Liver (tissue), 9 donors: Measurements from ENCODE around the gene ATG10. TPM values are rescaled to one million over a fixed set of nuclear protein-coding genes. Genes with fewer than 3 reads are reported as not detected.

Experiments used
- DNase-seq: peaks from one replicate; pipeline ENCODE4 v3.0.0-alpha.2; 2017; ENCODE audit warnings: low spot score
- H3K27ac ChIP-seq, 2 donors: one replicate each; pipeline ENCODE4 v1.7.0; 2013; ENCODE audit warnings: inconsistent platforms in 2 of 2, low read length in 2 of 2, control low read depth in 1 of 2, low read depth in 1 of 2, mild to moderate bottlenecking in 1 of 2
- H3K27me3 ChIP-seq, 4 donors: one replicate each; pipeline versions ENCODE4 v1.6.1 to v1.7.0; 2013; ENCODE audit warnings: low read length in 3 of 4, inconsistent platforms in 1 of 4, mild to moderate bottlenecking in 1 of 4, moderate library complexity in 1 of 4; ENCODE audit not compliant: control insufficient read depth in 4 of 4, insufficient read depth in 4 of 4
- H3K36me3 ChIP-seq, 4 donors: one replicate each; pipeline versions ENCODE4 v1.6.1 to v1.7.0; 2013; ENCODE audit warnings: low read length in 3 of 4, mild to moderate bottlenecking in 3 of 4, low read depth in 1 of 4, moderate library complexity in 1 of 4; ENCODE audit not compliant: control insufficient read depth in 4 of 4, insufficient read depth in 3 of 4
- H3K4me1 ChIP-seq, 4 donors: one replicate each; pipeline versions ENCODE4 v1.6.1 to v1.7.0; 2013; ENCODE audit warnings: low read length in 3 of 4, mild to moderate bottlenecking in 3 of 4, moderate library complexity in 1 of 4; ENCODE audit not compliant: control insufficient read depth in 4 of 4, insufficient read depth in 4 of 4
- H3K4me3 ChIP-seq, 3 donors: one replicate each; pipeline versions ENCODE4 v1.6.1 to v1.7.0; 2013; ENCODE audit warnings: low read length in 3 of 3, control low read depth in 1 of 3, low read depth in 1 of 3, mild to moderate bottlenecking in 1 of 3
- H3K9ac ChIP-seq, 2 donors: one replicate each; pipeline ENCODE4 v1.7.0; 2013; ENCODE audit warnings: low read length in 2 of 2, mild to moderate bottlenecking in 2 of 2, moderate library complexity in 2 of 2, control low read depth in 1 of 2, low read depth in 1 of 2
- H3K9me3 ChIP-seq, 4 donors: one replicate each; pipeline versions ENCODE4 v1.6.1 to v1.7.0; 2013; ENCODE audit warnings: low read length in 3 of 4; ENCODE audit not compliant: control insufficient read depth in 4 of 4
- ATF3 ChIP-seq: IDR thresholded peaks from 2 replicates; pipeline ENCODE4 v1.6.1; 2016; ENCODE audit warnings: antibody characterized with exemption
- CTCF ChIP-seq: fragments of 150-350 bp; IDR thresholded peaks from 2 replicates; pipeline ENCODE4 v1.5.1; 2017; ENCODE audit warnings: improper control_type of control experiment, low read depth, low read length; ENCODE audit not compliant: missing input control
- EGR1 ChIP-seq, 2 donors: IDR thresholded peaks; 2 replicates each; pipeline ENCODE4 v1.6.1; 2016 to 2018; ENCODE audit warnings: antibody characterized with exemption in 2 of 2, low read depth in 2 of 2
- FOXA1 ChIP-seq: IDR thresholded peaks from 2 replicates; pipeline ENCODE4 v1.6.1; 2016; ENCODE audit warnings: antibody characterized with exemption
- FOXA2 ChIP-seq: IDR thresholded peaks from 2 replicates; pipeline ENCODE4 v1.6.1; 2016; ENCODE audit warnings: antibody characterized with exemption
- GABPA ChIP-seq, 2 donors: IDR thresholded peaks in 1 of 2; conservative IDR thresholded peaks in 1 of 2; 2 replicates each; pipeline ENCODE4 v1.6.1; 2016; ENCODE audit warnings: antibody characterized with exemption in 2 of 2, mild to moderate bottlenecking in 1 of 2, moderate library complexity in 1 of 2
- HNF4A ChIP-seq, 2 donors: conservative IDR thresholded peaks; 2 replicates each; pipeline ENCODE4 v1.6.1; 2016; ENCODE audit warnings: antibody characterized with exemption in 2 of 2, mild to moderate bottlenecking in 2 of 2
- HNF4G ChIP-seq: IDR thresholded peaks from 2 replicates; pipeline ENCODE4 v1.6.1; 2016; ENCODE audit warnings: antibody characterized with exemption
- JUND ChIP-seq, 2 donors: IDR thresholded peaks; 2 replicates each; pipeline ENCODE4 v1.6.1; 2016; ENCODE audit warnings: antibody characterized with exemption in 2 of 2
- MAX ChIP-seq: IDR thresholded peaks from 2 replicates; pipeline ENCODE4 v1.6.1; 2016; ENCODE audit warnings: antibody characterized with exemption
- NR2F2 ChIP-seq: IDR thresholded peaks from 2 replicates; pipeline ENCODE4 v1.6.1; 2016; ENCODE audit warnings: antibody characterized with exemption
- RAD21 ChIP-seq, 2 donors: IDR thresholded peaks; 2 replicates each; pipeline ENCODE4 v1.6.1; 2016; ENCODE audit warnings: antibody characterized with exemption in 2 of 2, mild to moderate bottlenecking in 2 of 2
- REST ChIP-seq: IDR thresholded peaks from 2 replicates; pipeline ENCODE4 v1.6.1; 2016; ENCODE audit warnings: antibody characterized with exemption, mild to moderate bottlenecking
- RXRA ChIP-seq, 2 donors: IDR thresholded peaks; 2 replicates each; pipeline ENCODE4 v1.6.1; 2017 to 2018; ENCODE audit warnings: antibody characterized with exemption in 2 of 2, mild to moderate bottlenecking in 1 of 2
- TAF1 ChIP-seq: conservative IDR thresholded peaks from 2 replicates; pipeline ENCODE4 v1.6.1; 2016; ENCODE audit warnings: antibody characterized with exemption, mild to moderate bottlenecking
- YY1 ChIP-seq: IDR thresholded peaks from 2 replicates; pipeline ENCODE4 v1.6.1; 2016; ENCODE audit warnings: antibody characterized with exemption, mild to moderate bottlenecking
- ZBTB33 ChIP-seq: IDR thresholded peaks from 2 replicates; pipeline ENCODE4 v1.6.1; 2016; ENCODE audit warnings: antibody characterized with exemption
- WGBS: extraction: QIAGEN DNeasy Blood & Tissue Kit; methylation state at CpG from one replicate; pipeline ENCODE4 v1.1.7; 2013; 5-methylcytosine and 5-hydroxymethylcytosine counted together
- polyA plus RNA-seq, 2 donors: library from polyadenylated mRNA; stranded (reverse) in 1 of 2; unstranded in 1 of 2; fragments of 200-250 nt in 1 of 2; fragments of >200 nt in 1 of 2; fragmentation: Nextera tagmentation in 1 of 2; extraction: Ambion mirVana in 1 of 2; gene quantifications; one replicate each; pipeline versions ENCODE4 v1.2.1 to v1.2.3, GENCODE V29; 2013 to 2015
- total RNA-seq, 2 donors: library from RNA; depleted of rRNA; stranded (reverse); fragments of >200 nt; gene quantifications; one replicate each; pipeline ENCODE4 v1.2.3, GENCODE V29; 2014
- donor health status: healthy.
- donor health status: healthy.
- donor health status: healthy.
- donor health status: healthy.
- donor health status: healthy.

The ATG10 gene
- total and polyA plus RNA-seq, 4 donors = 3.1 to 7.8 (median 7.4) TPM

GRCh38 chr5:82174128-82174918 lies 202.5 kb downstream of the ATG10 start (continued):
- TF ChIP-seq ZBTB33 (no peak), MAX (no peak), YY1 (peak; percentile 31), NR2F2 (no peak)

- WGBS = 99% methylated on average over 1 of the region's 1 CpG
- Histone ChIP-seq H3K9ac (no peak overlapping the region), H3K27ac (no peak overlapping the region), H3K9me3 (no peaks in the 10 kb centered on the region), H3K36me3 (no peaks in the 10 kb centered on the region), H3K4me3 (no peak overlapping the region), H3K4me1 (peaks cover 0 to 3% (median under 1%) of the 10 kb centered on the region in 4 donors), H3K27me3 (no peaks in the 10 kb centered on the region)
- DNase-seq = no peak
- no peak for TF ChIP-seq FOXA2
- TF ChIP-seq RXRA (IDR thresholded peaks at IDR 0.05) = no peak
- no peak for TF ChIP-seq EGR1 (IDR thresholded peaks at IDR 0.05; ENCODE audit: low read depth in 2 of 2)
- no peak for TF ChIP-seq HNF4G
- no peak for TF ChIP-seq ATF3
- TF ChIP-seq NR2F2 = no peak
Measured at GRCh38 chr5:82174919-82175219, 203.0 kb downstream of the ATG10 start.

- no peak for DNase-seq
- no peak overlapping the region for H3K9ac ChIP-seq
- H3K36me3 ChIP-seq = no peaks in the 10 kb centered on the region
- no peak for TF ChIP-seq HNF4G
- H3K27me3 ChIP-seq = no peaks in the 10 kb centered on the region
- H3K4me1 ChIP-seq = peaks cover 0 to 3% (median under 1%) of the 10 kb centered on the region in 4 donors
- no peak overlapping the region for H3K27ac ChIP-seq
- whole genome bisulfite sequencing = 90% methylated on average over 8 of the region's 8 CpGs
- H3K4me3 ChIP-seq = no peak overlapping the region
- H3K9me3 ChIP-seq = no peaks in the 10 kb centered on the region
Measured at GRCh38 chr5:82176115-82176814, 204.4 kb downstream of the ATG10 start.

GRCh38 chr5:82178378-82178777 lies 206.6 kb downstream of the ATG10 start:
- no peak for DNase-seq
- H3K27ac ChIP-seq = no peak overlapping the region
- no peaks in the 10 kb centered on the region for H3K27me3 ChIP-seq
- TF ChIP-seq CTCF = no peak
- no peak for TF ChIP-seq FOXA1
- no peak for TF ChIP-seq GABPA (IDR thresholded peaks at IDR 0.05 in 1 of 2, conservative IDR thresholded peaks at IDR 0.05 in 1 of 2)
- no peak for TF ChIP-seq FOXA2
- no peak for TF ChIP-seq YY1
- no peak for TF ChIP-seq RAD21 (IDR thresholded peaks at IDR 0.05)
- TF ChIP-seq RXRA (IDR thresholded peaks at IDR 0.05) = no peak
- TF ChIP-seq HNF4A (conservative IDR thresholded peaks at IDR 0.05) = no peak
- TF ChIP-seq TAF1 = no peak
- no peak for TF ChIP-seq HNF4G
- TF ChIP-seq EGR1 (IDR thresholded peaks at IDR 0.05; ENCODE audit: low read depth in 2 of 2) = no peak
- no peak for TF ChIP-seq MAX
- TF ChIP-seq REST = no peak
- TF ChIP-seq JUND (IDR thresholded peaks at IDR 0.05) = no peak

More at GRCh38 chr5:82178378-82178777, 206.6 kb downstream of the ATG10 start:
- Histone ChIP-seq H3K4me3 (no peak overlapping the region), H3K9ac (no peak overlapping the region), H3K36me3 (no peaks in the 10 kb centered on the region), H3K9me3 (no peaks in the 10 kb centered on the region), H3K4me1 (peaks cover 0 to 3% (median under 1%) of the 10 kb centered on the region in 4 donors)
- WGBS = 98% methylated on average over 3 of the region's 3 CpGs
